RWPE2 (cell line): ENCODE measurements around the gene PKIG.

Experiments used
- ATAC-seq: fragments of 200-7000 bp; cut with Tn5 transposase; 3 replicates; pipeline ENCODE4 v1.9.1; 2021; ENCODE audit warnings: low read depth
- DNase-seq: peaks from one replicate; pipeline ENCODE4 v3.0.0-alpha.2; 2020; ENCODE audit warnings: low spot score
- H3K27ac ChIP-seq: fragments of 450-650 bp; 2 replicates; pipeline ENCODE4 v1.5.1; 2017; ENCODE audit warnings: mild to moderate bottlenecking; ENCODE audit not compliant: poor library complexity, severe bottlenecking
- H3K27me3 ChIP-seq: fragments of 250-450 bp; sonication (Bioruptor Pico); 2 replicates; pipeline ENCODE4 v1.5.1; 2021; ENCODE audit warnings: mild to moderate bottlenecking, moderate library complexity; ENCODE audit not compliant: insufficient read depth, poor library complexity, severe bottlenecking
- H3K36me3 ChIP-seq: fragments of 250-450 bp; sonication (Bioruptor Pico); 2 replicates; pipeline ENCODE4 v1.5.1; 2020; ENCODE audit warnings: low read depth, mild to moderate bottlenecking, moderate library complexity
- H3K4me1 ChIP-seq: fragments of 250-450 bp; sonication (Bioruptor Pico); 2 replicates; pipeline ENCODE4 v1.5.1; 2021; ENCODE audit warnings: mild to moderate bottlenecking, moderate library complexity; ENCODE audit not compliant: insufficient read depth, poor library complexity, severe bottlenecking
- H3K4me3 ChIP-seq: fragments of 250-450 bp; sonication (Bioruptor Pico); 2 replicates; pipeline ENCODE4 v1.5.1; 2021; ENCODE audit warnings: mild to moderate bottlenecking, moderate library complexity; ENCODE audit not compliant: severe bottlenecking
- H3K9me3 ChIP-seq: fragments of 250-450 bp; sonication (Bioruptor Pico); 2 replicates; pipeline ENCODE4 v1.5.1; 2021; ENCODE audit warnings: mild to moderate bottlenecking, moderate library complexity; ENCODE audit not compliant: severe bottlenecking
- CTCF ChIP-seq: fragments of 450-650 bp; IDR thresholded peaks from one replicate; pipeline ENCODE4 v1.5.1; 2017; ENCODE audit warnings: mild to moderate bottlenecking, moderate library complexity; ENCODE audit not compliant: poor library complexity, severe bottlenecking

The PKIG gene

GRCh38 chr20:44547419-44547818 is 35.0 kb upstream of the PKIG start:
- no peak overlapping the region for H3K4me3 ChIP-seq
- ATAC-seq = no peak
- DNase-seq = no peak
- H3K27me3 ChIP-seq = no peaks in the 10 kb centered on the region
- TF ChIP-seq CTCF = no peak
- no peak overlapping the region for H3K27ac ChIP-seq
- no peaks in the 10 kb centered on the region for H3K4me1 ChIP-seq
- H3K36me3 ChIP-seq = no peaks in the 10 kb centered on the region
- H3K9me3 ChIP-seq = no peaks in the 10 kb centered on the region

- Histone ChIP-seq H3K4me1 (peaks cover 12% of the 10 kb centered on the region), H3K36me3 (no peaks in the 10 kb centered on the region), H3K27ac (no peak overlapping the region), H3K9me3 (no peaks in the 10 kb centered on the region), H3K4me3 (no peak overlapping the region), H3K27me3 (no peaks in the 10 kb centered on the region)
- no peak for ATAC-seq
- no peak for DNase-seq
- TF ChIP-seq CTCF = no peak
These were observed 33.3 kb upstream of the PKIG start for GRCh38 chr20:44549123-44549522.

GRCh38 chr20:44552050-44552449 is 30.3 kb upstream of the PKIG start:
- no peak for TF ChIP-seq CTCF
- peaks cover 5% of the 10 kb centered on the region; the same call in 1 of the 2 replicates for H3K36me3 ChIP-seq
- no peaks in the 10 kb centered on the region for H3K27me3 ChIP-seq
- ATAC-seq (no peak), DNase-seq (no peak)
- H3K4me1 ChIP-seq = peaks cover 12% of the 10 kb centered on the region
- H3K9me3 ChIP-seq = no peaks in the 10 kb centered on the region
- H3K4me3 ChIP-seq = no peak overlapping the region
- H3K27ac ChIP-seq = no peak overlapping the region

- ATAC-seq (no peak), DNase-seq (no peak)
- no peaks in the 10 kb centered on the region for H3K27me3 ChIP-seq
- H3K4me3 ChIP-seq = no peak overlapping the region
- no peak overlapping the region for H3K27ac ChIP-seq
- H3K36me3 ChIP-seq = peaks cover 5% of the 10 kb centered on the region; the same call in 1 of the 2 replicates
- no peak for TF ChIP-seq CTCF
- peaks cover 12% of the 10 kb centered on the region for H3K4me1 ChIP-seq
- no peaks in the 10 kb centered on the region for H3K9me3 ChIP-seq
These were observed 29.8 kb upstream of the PKIG start for GRCh38 chr20:44552568-44552949.

GRCh38 chr20:44552950-44553908 is 29.1 kb upstream of the PKIG start:
- Histone ChIP-seq H3K36me3 (peaks cover 5% of the 10 kb centered on the region; the same call in 1 of the 2 replicates), H3K27me3 (no peaks in the 10 kb centered on the region), H3K27ac (no peak overlapping the region), H3K4me1 (peaks cover 12% of the 10 kb centered on the region), H3K4me3 (no peak overlapping the region), H3K9me3 (no peaks in the 10 kb centered on the region)
- TF ChIP-seq CTCF = no peak
- no peak for DNase-seq
- ATAC-seq = peak; percentile 95
